ENCODE data around the gene CNIH3.

The CNIH3 gene

GRCh38 chr1:224640587-224640986, 24.5 kb downstream of the CNIH3 start:
- ATAC-seq, result no peak
- TF ChIP-seq PATZ1 (CRISPR knock-in tag; IDR thresholded peaks at IDR 0.05; ENCODE audit: borderline replicate concordance), result no peak
- TF ChIP-seq RARB (CRISPR knock-in tag; IDR thresholded peaks at IDR 0.05), result no peak
- no peak for TF ChIP-seq CSDC2 (CRISPR knock-in tag; IDR thresholded peaks at IDR 0.05)
- TF ChIP-seq SNAI2 (CRISPR knock-in tag; IDR thresholded peaks at IDR 0.05), result no peak
- no peak for TF ChIP-seq ESRRG (CRISPR knock-in tag; IDR thresholded peaks at IDR 0.05)
- no peak for TF ChIP-seq ZFP30 (CRISPR knock-in tag; IDR thresholded peaks at IDR 0.05)
- TF ChIP-seq PPARA (CRISPR knock-in tag; IDR thresholded peaks at IDR 0.05; ENCODE audit: borderline replicate concordance), result no peak
- no peak for TF ChIP-seq TCF4 (CRISPR knock-in tag; IDR thresholded peaks at IDR 0.05; ENCODE audit: borderline replicate concordance)
- TF ChIP-seq, protein P1, sequence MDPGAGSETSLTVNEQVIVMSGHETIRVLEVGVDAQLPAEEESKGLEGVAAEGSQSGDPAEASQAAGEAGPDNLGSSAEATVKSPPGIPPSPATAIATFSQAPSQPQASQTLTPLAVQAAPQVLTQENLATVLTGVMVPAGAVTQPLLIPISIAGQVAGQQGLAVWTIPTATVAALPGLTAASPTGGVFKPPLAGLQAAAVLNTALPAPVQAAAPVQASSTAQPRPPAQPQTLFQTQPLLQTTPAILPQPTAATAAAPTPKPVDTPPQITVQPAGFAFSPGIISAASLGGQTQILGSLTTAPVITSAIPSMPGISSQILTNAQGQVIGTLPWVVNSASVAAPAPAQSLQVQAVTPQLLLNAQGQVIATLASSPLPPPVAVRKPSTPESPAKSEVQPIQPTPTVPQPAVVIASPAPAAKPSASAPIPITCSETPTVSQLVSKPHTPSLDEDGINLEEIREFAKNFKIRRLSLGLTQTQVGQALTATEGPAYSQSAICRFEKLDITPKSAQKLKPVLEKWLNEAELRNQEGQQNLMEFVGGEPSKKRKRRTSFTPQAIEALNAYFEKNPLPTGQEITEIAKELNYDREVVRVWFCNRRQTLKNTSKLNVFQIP (CRISPR knock-in tag; IDR thresholded peaks at IDR 0.05; ENCODE audit: borderline replicate concordance, low read depth), result no peak

DNA sequence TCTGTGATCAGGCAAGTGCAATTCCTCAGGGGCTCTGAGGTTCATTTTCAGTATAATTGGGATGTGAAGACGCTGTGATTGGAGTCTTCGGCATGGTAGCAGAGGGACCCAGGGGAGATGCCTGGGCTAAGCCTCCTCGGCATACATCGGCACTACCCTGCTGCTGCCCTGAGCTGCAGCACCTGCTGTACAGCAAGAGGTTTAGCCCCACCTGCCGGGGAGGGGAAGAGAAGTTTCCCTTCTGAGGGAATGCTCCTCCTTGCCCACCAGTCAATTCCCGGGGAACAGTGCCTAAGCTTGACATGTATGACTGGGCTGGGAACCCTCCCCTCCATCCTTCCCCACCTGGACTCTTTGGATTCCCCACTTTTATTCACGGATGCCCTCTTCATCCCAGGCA, 24.9 kb downstream of the CNIH3 start:
- TF ChIP-seq ZNF70 (CRISPR knock-in tag; IDR thresholded peaks at IDR 0.05), result no peak
- TF ChIP-seq, protein P1 (CRISPR knock-in tag; IDR thresholded peaks at IDR 0.05; ENCODE audit: borderline replicate concordance, low read depth), result no peak
- ATAC-seq, result no peak

DNA sequence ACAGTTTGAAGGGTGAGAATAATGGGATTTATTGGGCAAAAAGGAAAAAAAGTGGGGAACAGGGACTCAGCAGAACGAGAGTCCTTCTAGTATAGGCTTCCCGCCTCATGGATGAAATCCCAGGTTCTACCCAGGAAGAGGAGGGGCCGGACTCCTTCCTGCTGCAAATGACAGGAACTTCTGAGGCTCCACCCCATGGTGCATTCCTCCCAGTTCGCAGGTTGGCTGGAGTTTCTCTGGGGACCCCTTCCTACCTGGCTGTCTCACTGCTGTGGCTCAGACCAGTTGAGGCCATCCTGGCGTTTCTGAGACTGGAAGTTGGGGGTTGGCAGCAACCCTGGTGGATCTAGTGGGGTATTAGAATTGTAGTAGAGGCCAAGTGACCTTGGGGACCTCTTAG, 27.5 kb downstream of the CNIH3 start:
- TF ChIP-seq ZFP30 (CRISPR knock-in tag; IDR thresholded peaks at IDR 0.05) (no peak), PPARA (CRISPR knock-in tag; IDR thresholded peaks at IDR 0.05; ENCODE audit: borderline replicate concordance) (no peak), ZNF565 (CRISPR knock-in tag; conservative IDR thresholded peaks at IDR 0.05; ENCODE audit: low read depth) (no peak), PATZ1 (CRISPR knock-in tag; IDR thresholded peaks at IDR 0.05; ENCODE audit: borderline replicate concordance) (no peak), ESRRG (CRISPR knock-in tag; IDR thresholded peaks at IDR 0.05) (no peak), BACH2 (CRISPR knock-in tag; IDR thresholded peaks at IDR 0.05; ENCODE audit: borderline replicate concordance) (no peak)
- ATAC-seq, result no peak

DNA sequence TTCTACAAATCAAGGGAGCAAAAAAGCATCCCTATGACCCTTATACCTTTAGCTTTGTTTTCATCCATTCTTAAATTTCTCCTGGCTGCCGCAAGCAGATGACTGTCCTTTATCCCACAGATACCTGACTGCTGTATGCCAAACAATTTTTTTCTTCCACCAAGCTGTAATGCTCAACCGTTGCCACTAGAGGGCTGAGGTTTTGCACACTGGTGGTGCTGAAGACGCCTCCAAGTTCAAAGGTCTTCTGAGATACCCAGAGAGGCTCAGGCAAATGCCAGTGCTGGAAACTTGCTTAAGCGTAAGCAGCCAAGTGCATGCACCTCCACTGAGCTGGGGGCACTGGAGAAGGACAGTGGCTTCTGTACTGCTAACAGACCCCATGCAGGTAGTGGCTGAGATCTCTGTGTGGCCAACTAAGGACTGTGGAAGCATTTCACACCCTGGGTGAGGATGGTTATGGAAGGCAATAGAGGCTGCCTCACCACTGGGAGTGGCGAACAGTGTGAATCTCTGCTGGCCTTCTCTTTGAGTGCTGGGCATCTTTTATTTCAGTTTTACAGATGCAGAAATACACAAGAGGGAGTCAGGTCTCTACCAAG, 28.5 kb downstream of the CNIH3 start:
- peak; percentile 81 for ATAC-seq

More for the DNA sequence above, 28.5 kb downstream of the CNIH3 start:
- TF ChIP-seq, protein P2, sequence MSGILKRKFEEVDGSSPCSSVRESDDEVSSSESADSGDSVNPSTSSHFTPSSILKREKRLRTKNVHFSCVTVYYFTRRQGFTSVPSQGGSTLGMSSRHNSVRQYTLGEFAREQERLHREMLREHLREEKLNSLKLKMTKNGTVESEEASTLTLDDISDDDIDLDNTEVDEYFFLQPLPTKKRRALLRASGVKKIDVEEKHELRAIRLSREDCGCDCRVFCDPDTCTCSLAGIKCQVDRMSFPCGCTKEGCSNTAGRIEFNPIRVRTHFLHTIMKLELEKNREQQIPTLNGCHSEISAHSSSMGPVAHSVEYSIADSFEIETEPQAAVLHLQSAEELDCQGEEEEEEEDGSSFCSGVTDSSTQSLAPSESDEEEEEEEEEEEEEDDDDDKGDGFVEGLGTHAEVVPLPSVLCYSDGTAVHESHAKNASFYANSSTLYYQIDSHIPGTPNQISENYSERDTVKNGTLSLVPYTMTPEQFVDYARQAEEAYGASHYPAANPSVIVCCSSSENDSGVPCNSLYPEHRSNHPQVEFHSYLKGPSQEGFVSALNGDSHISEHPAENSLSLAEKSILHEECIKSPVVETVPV (CRISPR knock-in tag; IDR thresholded peaks at IDR 0.05), result no peak
- TF ChIP-seq, protein P3, sequence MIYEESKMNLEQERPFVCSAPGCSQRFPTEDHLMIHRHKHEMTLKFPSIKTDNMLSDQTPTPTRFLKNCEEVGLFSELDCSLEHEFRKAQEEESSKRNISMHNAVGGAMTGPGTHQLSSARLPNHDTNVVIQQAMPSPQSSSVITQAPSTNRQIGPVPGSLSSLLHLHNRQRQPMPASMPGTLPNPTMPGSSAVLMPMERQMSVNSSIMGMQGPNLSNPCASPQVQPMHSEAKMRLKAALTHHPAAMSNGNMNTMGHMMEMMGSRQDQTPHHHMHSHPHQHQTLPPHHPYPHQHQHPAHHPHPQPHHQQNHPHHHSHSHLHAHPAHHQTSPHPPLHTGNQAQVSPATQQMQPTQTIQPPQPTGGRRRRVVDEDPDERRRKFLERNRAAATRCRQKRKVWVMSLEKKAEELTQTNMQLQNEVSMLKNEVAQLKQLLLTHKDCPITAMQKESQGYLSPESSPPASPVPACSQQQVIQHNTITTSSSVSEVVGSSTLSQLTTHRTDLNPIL (CRISPR knock-in tag; IDR thresholded peaks at IDR 0.05; ENCODE audit: low read depth), result no peak
- no peak for TF ChIP-seq ISL1 (CRISPR knock-in tag; IDR thresholded peaks at IDR 0.05)
- no peak for TF ChIP-seq ZNF8 (CRISPR knock-in tag; IDR thresholded peaks at IDR 0.05)
- TF ChIP-seq RARB (CRISPR knock-in tag; IDR thresholded peaks at IDR 0.05), result no peak
- no peak for TF ChIP-seq PATZ1 (CRISPR knock-in tag; IDR thresholded peaks at IDR 0.05; ENCODE audit: borderline replicate concordance)
- no peak for TF ChIP-seq ZNF565 (CRISPR knock-in tag; conservative IDR thresholded peaks at IDR 0.05; ENCODE audit: low read depth)
- TF ChIP-seq TCF4 (CRISPR knock-in tag; IDR thresholded peaks at IDR 0.05; ENCODE audit: borderline replicate concordance), result no peak
- TF ChIP-seq CSDC2 (CRISPR knock-in tag; IDR thresholded peaks at IDR 0.05), result no peak
- TF ChIP-seq BACH2 (CRISPR knock-in tag; IDR thresholded peaks at IDR 0.05; ENCODE audit: borderline replicate concordance), result no peak
- no peak for TF ChIP-seq ARNTL (CRISPR knock-in tag; IDR thresholded peaks at IDR 0.05; ENCODE audit: borderline replicate concordance, low read depth)
- TF ChIP-seq ZC3H10 (CRISPR knock-in tag; IDR thresholded peaks at IDR 0.05), result no peak
- TF ChIP-seq PPARA (CRISPR knock-in tag; IDR thresholded peaks at IDR 0.05; ENCODE audit: borderline replicate concordance), result no peak
- TF ChIP-seq SNAI2 (CRISPR knock-in tag; IDR thresholded peaks at IDR 0.05), result no peak
- TF ChIP-seq ESRRG (CRISPR knock-in tag; IDR thresholded peaks at IDR 0.05), result no peak
- no peak for TF ChIP-seq ZNF70 (CRISPR knock-in tag; IDR thresholded peaks at IDR 0.05)
- no peak for TF ChIP-seq TOX (CRISPR knock-in tag; IDR thresholded peaks at IDR 0.05; ENCODE audit: borderline replicate concordance)
- no peak for TF ChIP-seq GLIS3 (CRISPR knock-in tag; IDR thresholded peaks at IDR 0.05)
- no peak for TF ChIP-seq ZFP30 (CRISPR knock-in tag; IDR thresholded peaks at IDR 0.05)
- TF ChIP-seq, protein P1 (CRISPR knock-in tag; IDR thresholded peaks at IDR 0.05; ENCODE audit: borderline replicate concordance, low read depth), result no peak

Measured in SK-N-SH treated with all-trans-retinoic acid at 6 μM for 48 hours (cell line).